Activated CD4-positive, alpha-beta T cell treated with anti-CD3 and anti-CD28 coated beads for 48 hours (primary cell): ENCODE data around the gene YIF1A.
"Not testable (repeated sequence)": the region's sequence is repeated elsewhere in the genome, so short reads cannot be mapped to it uniquely, and the experiment has no call there.

Experiments
- DNase-seq: peaks from one replicate; pipeline ENCODE4 v3.0.0-alpha.2; 2020

The YIF1A gene

GRCh38 chr11:66325263-66325671 lies 36.3 kb upstream of the YIF1A start:
- no peak for DNase-seq

GRCh38 chr11:66324664-66325063 lies 35.7 kb upstream of the YIF1A start:
- DNase-seq: no peak

- DNase-seq: no peak
Measured at GRCh38 chr11:66323684-66324083, 34.7 kb upstream of the YIF1A start.

GRCh38 chr11:66322732-66323427 lies 33.9 kb upstream of the YIF1A start:
- DNase-seq: no peak

- no peak for DNase-seq
Measured at GRCh38 chr11:66321606-66322005, 32.7 kb upstream of the YIF1A start.

GRCh38 chr11:66320748-66321147 lies 31.8 kb upstream of the YIF1A start:
- not testable (repeated sequence) for DNase-seq

GRCh38 chr11:66320289-66320688 lies 31.3 kb upstream of the YIF1A start:
- not testable (repeated sequence) for DNase-seq

GRCh38 chr11:66318600-66318970 lies 29.6 kb upstream of the YIF1A start:
- no peak for DNase-seq

- peak; percentile 51 for DNase-seq
Measured at GRCh38 chr11:66317723-66318599, 29.0 kb upstream of the YIF1A start.

- peak; percentile 57 for DNase-seq
Measured at GRCh38 chr11:66317322-66317722, 28.4 kb upstream of the YIF1A start.

GRCh38 chr11:66316849-66317251 lies 27.9 kb upstream of the YIF1A start, which contains the start of gene CD248:
Gene CD248, minus strand, starts transcription at chr11:66317044. Its CDS starts 17 bp downstream, at chr11:66317027.
- no peak for DNase-seq

GRCh38 chr11:66315921-66316811 lies 27.2 kb upstream of the YIF1A start:
- no peak for DNase-seq

- no peak for DNase-seq
Measured at GRCh38 chr11:66315498-66315885, 26.5 kb upstream of the YIF1A start.

GRCh38 chr11:66314561-66315497 lies 25.9 kb upstream of the YIF1A start:
- no peak for DNase-seq

GRCh38 chr11:66314186-66314501 lies 25.2 kb upstream of the YIF1A start:
- DNase-seq: no peak

- no peak for DNase-seq
Measured at GRCh38 chr11:66313321-66314185, 24.6 kb upstream of the YIF1A start.

GRCh38 chr11:66312549-66313320 lies 23.8 kb upstream of the YIF1A start:
- peak; percentile 97 for DNase-seq

GRCh38 chr11:66311965-66312548 lies 23.1 kb upstream of the YIF1A start:
- peak; percentile 97 for DNase-seq

- DNase-seq: no peak
Measured at GRCh38 chr11:66311470-66311964, 22.6 kb upstream of the YIF1A start.
